PFSK-1 (cell line): Measurements from ENCODE around the gene ZFPM1.

Source experiments
- FOXP2 ChIP-seq: optimal IDR thresholded peaks from 2 replicates; pipeline ENCODE3; 2011; ENCODE audit warnings: borderline replicate concordance, control low read depth, inconsistent platforms; ENCODE audit not compliant: insufficient read depth; ENCODE audit errors: extremely low read length, extremely low read depth
- POLR2AphosphoS5 ChIP-seq: IDR thresholded peaks from 2 replicates; pipeline ENCODE4 v1.6.1; 2012; ENCODE audit warnings: low read depth, mild to moderate bottlenecking, control low read depth, low read length, moderate library complexity
- REST ChIP-seq, 2 experiments: IDR thresholded peaks; 2 replicates each; pipeline versions ENCODE4 v1.6.1 to v1.8.0; 2011 to 2012; ENCODE audit warnings: low read depth in 2 of 2, low read length in 2 of 2, control low read depth in 1 of 2, inconsistent platforms in 1 of 2, mild to moderate bottlenecking in 1 of 2, moderate library complexity in 1 of 2; ENCODE audit not compliant: insufficient read depth in 1 of 2
- SIN3A ChIP-seq: IDR thresholded peaks from 2 replicates; pipeline ENCODE4 v1.6.1; 2012; ENCODE audit warnings: mild to moderate bottlenecking, low read length, moderate library complexity, borderline replicate concordance; ENCODE audit not compliant: insufficient read depth
- TAF1 ChIP-seq: IDR thresholded peaks from 2 replicates; pipeline ENCODE4 v1.6.1; 2012; ENCODE audit warnings: low read length, control low read depth, borderline replicate concordance; ENCODE audit not compliant: insufficient read depth

- TF ChIP-seq POLR2AphosphoS5 (no peak), TAF1 (no peak), SIN3A (no peak), REST (IDR thresholded peaks at IDR 0.05; ENCODE audit: insufficient read depth in 1 of 2, low read depth in 2 of 2, low read length in 2 of 2) (no peak), FOXP2 (no peak)
These were observed 41.5 kb downstream of the ZFPM1 start for GRCh38 chr16:88494335-88495154.
